Upper lobe of left lung (tissue), 4 donors: ENCODE measurements around the gene FCHO1.

Experiments used
- POLR2A ChIP-seq, 4 donors: fragments of 450-650 bp; IDR thresholded peaks; one replicate each; pipeline ENCODE4 v1.5.1; 2016 to 2017; ENCODE audit warnings: antibody characterized with exemption in 4 of 4, mild to moderate bottlenecking in 2 of 4
- TF ChIP-seq, protein P1 (sequence below), 6 experiments: fragments of 450-650 bp in 4 of 6; fragments of 200-600 bp in 2 of 6; sonication (generic) in 2 of 6; IDR thresholded peaks; one replicate each; pipeline ENCODE4 v1.5.1; 2016 to 2019; ENCODE audit warnings: antibody characterized with exemption in 6 of 6

DNA sequence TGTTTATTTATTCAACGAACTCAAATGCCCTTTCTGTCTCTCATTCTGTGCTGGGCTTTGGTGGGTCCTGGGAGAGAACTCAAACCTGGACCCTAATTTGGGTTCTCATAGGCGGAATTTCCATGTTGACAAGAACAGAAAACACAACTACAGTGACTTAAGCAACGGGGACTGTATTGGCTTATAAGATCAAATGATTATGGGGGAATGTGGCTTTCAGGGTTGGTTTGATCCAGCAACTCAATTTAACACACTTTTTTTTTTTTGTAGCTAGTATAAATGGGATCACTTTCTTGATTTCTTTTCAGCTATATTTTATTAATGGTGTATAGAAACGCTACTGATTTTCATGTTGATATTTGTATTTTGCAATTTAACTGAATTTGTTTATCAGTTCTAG lies 9.9 kb downstream of the FCHO1 start:
- TF ChIP-seq POLR2A (IDR thresholded peaks at IDR 0.05) = no peak
- TF ChIP-seq, protein P1, sequence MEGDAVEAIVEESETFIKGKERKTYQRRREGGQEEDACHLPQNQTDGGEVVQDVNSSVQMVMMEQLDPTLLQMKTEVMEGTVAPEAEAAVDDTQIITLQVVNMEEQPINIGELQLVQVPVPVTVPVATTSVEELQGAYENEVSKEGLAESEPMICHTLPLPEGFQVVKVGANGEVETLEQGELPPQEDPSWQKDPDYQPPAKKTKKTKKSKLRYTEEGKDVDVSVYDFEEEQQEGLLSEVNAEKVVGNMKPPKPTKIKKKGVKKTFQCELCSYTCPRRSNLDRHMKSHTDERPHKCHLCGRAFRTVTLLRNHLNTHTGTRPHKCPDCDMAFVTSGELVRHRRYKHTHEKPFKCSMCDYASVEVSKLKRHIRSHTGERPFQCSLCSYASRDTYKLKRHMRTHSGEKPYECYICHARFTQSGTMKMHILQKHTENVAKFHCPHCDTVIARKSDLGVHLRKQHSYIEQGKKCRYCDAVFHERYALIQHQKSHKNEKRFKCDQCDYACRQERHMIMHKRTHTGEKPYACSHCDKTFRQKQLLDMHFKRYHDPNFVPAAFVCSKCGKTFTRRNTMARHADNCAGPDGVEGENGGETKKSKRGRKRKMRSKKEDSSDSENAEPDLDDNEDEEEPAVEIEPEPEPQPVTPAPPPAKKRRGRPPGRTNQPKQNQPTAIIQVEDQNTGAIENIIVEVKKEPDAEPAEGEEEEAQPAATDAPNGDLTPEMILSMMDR (IDR thresholded peaks at IDR 0.05) = no peak
